NCI-H460 (cell line): ENCODE measurements around the gene LRRC59. TPM values are rescaled to one million over a fixed set of nuclear protein-coding genes. Genes with fewer than 3 reads are reported as not detected.

Source experiments
- DNase-seq: peaks from one replicate; pipeline ENCODE4 v3.0.0-alpha.2; 2016; ENCODE audit warnings: low read depth; ENCODE audit errors: extremely low read depth
- total RNA-seq: library from RNA; depleted of rRNA; stranded (reverse); fragments of >200 nt; shearing (Covaris generic); gene quantifications from 2 replicates; pipeline ENCODE4 v1.2.3, GENCODE V29; 2014

The LRRC59 gene
- total RNA-seq, 1 experiment from 2014 or later = 175 TPM

DNA sequence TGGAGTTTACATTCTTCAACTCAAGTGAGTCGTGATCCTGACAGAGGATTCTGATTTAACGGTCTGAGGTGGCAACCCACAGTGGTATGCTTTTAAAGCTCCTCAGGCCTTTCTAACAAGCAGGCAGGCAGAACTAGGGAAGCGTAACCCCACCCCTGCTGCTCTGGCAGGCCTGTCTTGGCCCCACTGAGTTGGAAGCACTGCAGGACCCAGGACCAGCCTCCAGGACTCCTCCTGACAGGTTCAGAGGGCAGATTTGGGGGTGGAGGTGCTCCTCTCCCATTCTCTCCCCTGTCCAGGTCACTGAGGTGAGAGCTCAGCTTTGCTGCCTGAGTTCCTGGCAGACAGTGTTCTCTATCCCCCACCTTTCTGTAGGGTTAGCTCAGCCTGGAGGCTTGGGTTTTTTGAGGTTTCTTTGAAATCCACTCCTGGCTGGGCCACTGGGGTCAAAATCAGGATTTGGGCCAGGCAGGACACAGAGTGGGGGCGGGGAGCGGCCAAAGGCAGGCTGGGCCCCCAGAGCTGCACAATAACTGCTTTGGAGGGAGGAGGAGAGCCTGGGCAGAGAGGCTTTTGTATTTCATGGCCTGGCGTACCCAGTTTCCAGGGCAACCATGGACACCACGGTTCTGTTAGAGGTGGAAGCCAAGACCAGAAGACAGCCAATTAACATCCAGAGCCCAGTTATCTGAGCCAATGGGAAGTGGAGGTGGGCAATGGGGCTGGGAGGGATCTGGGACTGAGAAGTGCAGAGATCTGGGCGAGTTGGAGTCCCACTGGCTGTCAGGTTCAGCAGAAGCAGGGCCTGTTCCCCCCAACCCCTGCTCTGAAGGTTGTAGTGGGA is 33.9 kb downstream of the LRRC59 start:
- no peak for DNase-seq

DNA sequence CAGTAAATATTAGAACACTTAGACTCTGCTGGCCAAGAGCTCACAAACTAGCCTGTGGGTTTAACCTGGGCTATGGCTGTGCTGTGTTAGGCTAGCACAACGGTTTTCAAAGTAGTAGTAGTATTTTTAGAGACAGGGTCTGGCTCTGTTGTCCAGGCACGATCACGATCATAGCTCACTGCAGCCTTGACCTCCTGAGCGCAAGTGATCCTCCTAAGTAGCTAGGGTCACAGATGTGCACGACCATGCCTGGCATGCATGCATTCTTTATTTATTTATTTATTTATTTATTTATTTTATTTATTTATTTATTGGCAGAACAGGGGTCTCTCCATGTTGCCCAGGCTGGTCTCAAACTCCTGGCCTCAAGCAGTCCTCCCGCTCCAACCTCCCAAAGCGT is 34.7 kb downstream of the LRRC59 start:
- no peak for DNase-seq

DNA sequence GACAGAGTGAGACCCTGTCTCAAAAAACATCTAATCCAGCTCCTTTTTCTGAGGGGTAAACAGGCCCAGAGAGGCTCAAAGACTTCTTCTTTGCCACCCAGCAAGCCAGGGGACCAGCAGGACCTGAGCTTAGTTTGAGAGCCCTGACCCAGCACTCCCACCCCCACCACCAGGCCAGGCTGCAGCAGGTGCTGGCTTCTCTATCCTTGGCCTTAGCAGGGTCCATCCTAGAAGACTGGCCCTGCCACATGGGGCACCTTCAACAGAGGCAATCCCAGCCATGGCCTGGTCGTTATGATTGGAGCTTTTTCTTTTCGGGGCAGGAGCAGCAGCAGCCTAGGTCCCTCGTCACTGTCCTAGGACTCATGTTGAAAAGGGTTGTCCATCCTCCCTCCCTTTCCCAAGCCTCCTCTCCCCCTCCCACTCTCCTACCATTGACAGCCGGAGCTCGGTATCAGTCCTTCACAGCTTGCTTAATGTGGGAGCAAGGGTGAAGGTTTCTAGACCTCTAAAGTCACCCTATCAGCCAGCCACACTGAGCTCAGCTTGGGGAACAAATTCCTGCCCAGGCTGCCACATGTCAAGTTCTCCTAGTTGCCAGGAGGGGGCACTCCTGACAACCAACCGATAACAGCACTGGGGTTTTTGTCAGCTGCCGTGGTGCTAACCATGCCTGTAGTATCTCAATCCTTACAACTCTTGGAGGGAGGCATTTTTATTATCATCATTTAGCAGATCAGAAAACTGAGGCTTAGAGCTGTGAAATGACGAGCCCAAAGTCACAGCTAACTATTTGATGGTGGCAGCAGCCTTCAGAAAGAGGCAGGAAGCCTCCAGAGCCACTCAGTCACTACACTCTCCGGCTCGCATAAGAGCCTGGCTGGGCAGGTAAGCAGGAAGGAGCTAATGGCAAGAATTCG is 35.5 kb downstream of the LRRC59 start:
- DNase-seq = peak; percentile 55

- no peak for DNase-seq
Observed at GRCh38 chr17:50360486-50361115, 36.7 kb downstream of the LRRC59 start.

DNA sequence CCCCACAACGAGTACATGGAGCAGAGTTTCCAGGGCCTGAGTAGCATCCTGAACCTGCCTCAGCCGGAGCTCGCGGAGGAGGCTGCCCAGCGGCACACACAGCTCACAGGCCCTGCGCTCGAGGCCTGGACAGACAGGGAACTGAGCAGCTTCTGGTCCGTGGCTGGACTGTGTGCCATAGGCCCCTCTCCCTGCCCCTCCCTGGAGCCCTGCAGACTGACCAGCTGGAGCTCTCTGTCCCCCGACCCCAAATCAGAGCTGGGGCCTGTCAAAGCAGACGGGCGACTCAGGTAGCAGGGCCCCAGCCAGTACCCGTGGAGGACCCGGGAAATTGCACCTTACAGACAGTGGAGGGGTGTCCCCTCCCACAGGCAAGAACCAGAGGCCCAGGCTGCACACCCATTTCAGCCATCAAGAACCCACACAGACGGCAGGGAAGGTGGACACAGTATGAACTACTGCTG is 37.3 kb downstream of the LRRC59 start:
- DNase-seq = no peak

GRCh38 chr17:50359005-50359699 is 38.2 kb downstream of the LRRC59 start:
- DNase-seq = no peak

GRCh38 chr17:50358177-50358576 is 39.1 kb downstream of the LRRC59 start:
- DNase-seq = no peak

- no peak for DNase-seq
Observed at GRCh38 chr17:50356892-50357510, 40.3 kb downstream of the LRRC59 start.

GRCh38 chr17:50356418-50356817 is 40.9 kb downstream of the LRRC59 start:
- DNase-seq = no peak

- no peak for DNase-seq
Observed at GRCh38 chr17:50355701-50356341, 41.5 kb downstream of the LRRC59 start.

DNA sequence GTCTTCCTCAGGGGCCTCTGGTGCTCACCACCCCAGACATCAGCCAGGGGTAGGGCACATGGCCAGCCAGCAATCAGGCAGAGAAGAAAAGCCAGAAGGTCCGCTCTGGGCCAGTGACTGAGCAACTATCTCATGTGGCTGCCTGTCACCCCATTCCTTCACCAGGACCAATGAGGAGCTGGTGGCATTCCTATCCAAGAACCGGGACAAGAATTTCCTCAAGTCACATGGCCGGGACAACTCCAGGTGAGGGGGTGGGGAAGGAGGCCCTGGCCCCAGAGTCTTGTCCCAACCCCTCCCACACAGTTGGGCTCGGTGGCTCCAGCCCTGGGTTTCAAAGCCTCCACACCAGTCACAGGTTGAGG is 42.0 kb downstream of the LRRC59 start:
- DNase-seq = no peak

GRCh38 chr17:50354776-50355175 is 42.5 kb downstream of the LRRC59 start:
- no peak for DNase-seq

DNA sequence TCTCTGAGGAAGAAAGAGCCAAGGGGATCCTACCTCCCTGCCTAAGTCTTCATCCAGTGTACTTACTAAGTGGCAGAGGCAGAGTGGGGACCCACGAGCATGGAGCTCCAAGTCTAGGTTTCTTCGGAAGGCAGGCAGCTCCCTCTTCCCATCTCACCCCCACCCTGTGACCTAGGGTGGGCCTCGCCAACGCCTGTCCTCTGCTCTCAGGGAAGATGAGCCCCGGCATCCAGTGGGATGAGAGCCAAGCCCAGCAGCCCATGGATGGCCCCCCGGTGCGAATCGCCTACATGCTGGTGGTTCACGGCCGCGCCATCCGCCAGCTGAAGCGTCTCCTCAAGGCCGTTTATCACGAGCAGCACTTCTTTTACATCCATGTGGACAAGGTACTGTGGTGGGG is 43.1 kb downstream of the LRRC59 start:
- DNase-seq = no peak

DNA sequence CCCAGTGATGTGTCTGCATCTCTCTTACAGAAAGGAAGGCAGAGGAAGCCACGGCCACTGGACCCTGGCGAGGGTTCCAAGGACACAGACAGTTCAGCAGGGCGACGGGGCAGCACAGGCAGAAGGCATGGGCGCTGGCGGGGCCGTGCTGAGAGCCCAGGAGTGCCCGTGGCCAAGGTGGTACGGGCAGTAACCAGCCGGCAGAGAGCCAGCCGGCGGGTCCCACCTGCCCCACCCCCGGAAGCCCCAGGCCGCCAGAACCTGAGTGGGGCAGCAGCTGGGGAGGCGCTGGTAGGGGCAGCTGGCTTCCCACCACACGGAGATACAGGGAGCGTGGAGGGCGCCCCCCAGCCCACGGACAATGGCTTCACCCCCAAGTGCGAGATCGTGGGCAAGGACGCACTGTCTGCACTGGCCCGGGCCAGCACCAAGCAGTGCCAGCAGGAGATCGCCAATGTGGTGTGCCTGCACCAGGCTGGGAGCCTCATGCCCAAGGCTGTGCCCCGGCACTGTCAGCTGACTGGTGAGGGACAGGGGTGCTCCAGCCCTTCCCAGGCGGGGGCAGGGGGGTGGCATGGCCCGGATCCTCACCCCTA is 43.6 kb downstream of the LRRC59 start:
- no peak for DNase-seq

- DNase-seq = no peak
Observed at GRCh38 chr17:50352693-50353599, 44.4 kb downstream of the LRRC59 start.

DNA sequence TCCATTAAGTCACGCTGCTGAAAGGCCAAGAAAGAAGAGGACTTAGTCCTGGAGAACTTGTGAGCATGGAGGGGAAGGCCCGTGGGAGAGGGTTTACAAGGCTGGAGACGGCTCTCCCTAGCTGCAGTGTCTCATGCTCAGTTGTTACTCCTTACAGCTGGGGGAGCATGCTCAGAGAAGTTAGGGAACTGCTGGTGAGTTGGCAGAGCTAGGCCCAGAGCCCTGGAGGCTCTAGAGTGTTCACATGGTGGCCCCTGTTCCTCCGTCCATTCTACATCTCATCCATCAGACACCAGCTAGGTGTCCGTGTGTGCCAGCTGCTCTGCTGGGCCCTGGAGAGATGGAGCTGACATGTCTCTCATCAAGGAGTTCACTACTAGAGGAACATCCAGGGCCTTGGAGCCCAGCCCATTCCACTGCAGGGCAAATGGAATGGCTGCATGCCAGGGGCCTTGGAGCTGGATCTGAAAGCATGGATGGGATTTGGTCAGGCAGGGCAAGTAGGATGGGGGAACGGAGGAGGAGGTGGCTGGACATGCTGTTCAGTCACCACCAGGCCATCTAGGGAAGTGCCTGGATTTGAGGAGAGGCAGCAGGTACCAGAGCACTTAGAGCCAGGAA is 45.1 kb downstream of the LRRC59 start:
- DNase-seq = no peak

GRCh38 chr17:50350733-50351132 is 46.6 kb downstream of the LRRC59 start:
- DNase-seq = no peak

DNA sequence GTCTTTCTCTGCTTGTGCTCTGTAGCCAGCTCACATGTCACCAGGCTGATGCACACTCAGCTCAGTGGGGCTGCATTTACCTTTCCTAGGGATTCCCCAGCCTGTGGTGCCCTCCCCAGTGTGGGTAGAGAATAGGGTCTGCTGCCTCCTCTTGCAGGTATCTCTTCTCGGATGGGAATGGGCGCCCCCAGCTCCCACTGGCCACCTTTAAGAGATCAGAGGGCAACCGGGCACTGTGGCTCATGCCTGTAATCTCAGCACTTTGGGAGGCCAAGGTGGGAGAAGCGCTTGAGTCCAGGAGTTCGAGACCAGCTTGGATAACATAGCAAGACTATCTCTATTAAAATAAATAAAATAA is 48.1 kb downstream of the LRRC59 start:
- DNase-seq = no peak
